ENCODE measurements around the gene FAM234B.

- TF ChIP-seq CTCF (IDR thresholded peaks at IDR 0.05; ENCODE audit: poor library complexity) (no peak), EZH2 (IDR thresholded peaks at IDR 0.05; ENCODE audit: borderline replicate concordance) (no peak), EZH2phosphoT487 (IDR thresholded peaks at IDR 0.05; ENCODE audit: low read depth, severe bottlenecking, unreplicated experiment) (no peak)
These were observed 72.8 kb downstream of the FAM234B start for GRCh38 chr12:13117029-13117428.
